Measurements from ENCODE around the gene CDH4. TPM values are rescaled to one million over a fixed set of nuclear protein-coding genes. Genes with fewer than 3 reads are reported as not detected.

Gene CDH4
- total RNA-seq, 1 donor from 2014 or later: 0.99 TPM

- TF ChIP-seq, protein P1, sequence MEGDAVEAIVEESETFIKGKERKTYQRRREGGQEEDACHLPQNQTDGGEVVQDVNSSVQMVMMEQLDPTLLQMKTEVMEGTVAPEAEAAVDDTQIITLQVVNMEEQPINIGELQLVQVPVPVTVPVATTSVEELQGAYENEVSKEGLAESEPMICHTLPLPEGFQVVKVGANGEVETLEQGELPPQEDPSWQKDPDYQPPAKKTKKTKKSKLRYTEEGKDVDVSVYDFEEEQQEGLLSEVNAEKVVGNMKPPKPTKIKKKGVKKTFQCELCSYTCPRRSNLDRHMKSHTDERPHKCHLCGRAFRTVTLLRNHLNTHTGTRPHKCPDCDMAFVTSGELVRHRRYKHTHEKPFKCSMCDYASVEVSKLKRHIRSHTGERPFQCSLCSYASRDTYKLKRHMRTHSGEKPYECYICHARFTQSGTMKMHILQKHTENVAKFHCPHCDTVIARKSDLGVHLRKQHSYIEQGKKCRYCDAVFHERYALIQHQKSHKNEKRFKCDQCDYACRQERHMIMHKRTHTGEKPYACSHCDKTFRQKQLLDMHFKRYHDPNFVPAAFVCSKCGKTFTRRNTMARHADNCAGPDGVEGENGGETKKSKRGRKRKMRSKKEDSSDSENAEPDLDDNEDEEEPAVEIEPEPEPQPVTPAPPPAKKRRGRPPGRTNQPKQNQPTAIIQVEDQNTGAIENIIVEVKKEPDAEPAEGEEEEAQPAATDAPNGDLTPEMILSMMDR (IDR thresholded peaks at IDR 0.05): no peak
- no peaks in the 10 kb centered on the region for H3K9me3 Mint-ChIP-seq (ENCODE audit: low read depth)
- peaks cover 10% of the 10 kb centered on the region for H3K27me3 Mint-ChIP-seq (ENCODE audit: low read depth)
- no peaks in the 10 kb centered on the region for H3K4me1 Mint-ChIP-seq (ENCODE audit: low read depth)
- no peak overlapping the region for H3K4me3 Mint-ChIP-seq (ENCODE audit: unreplicated experiment)
- no peak overlapping the region for H3K27ac Mint-ChIP-seq (ENCODE audit: unreplicated experiment)
- no peaks in the 10 kb centered on the region for H3K36me3 Mint-ChIP-seq (ENCODE audit: low read depth)
- no peak for DNase-seq (ENCODE audit: low spot score)
Measured at GRCh38 chr20:61771805-61772350, 519.8 kb downstream of the CDH4 start.

- H3K4me3 Mint-ChIP-seq (ENCODE audit: unreplicated experiment): no peak overlapping the region
- H3K36me3 Mint-ChIP-seq (ENCODE audit: low read depth): no peaks in the 10 kb centered on the region
- no peak overlapping the region for H3K27ac Mint-ChIP-seq (ENCODE audit: unreplicated experiment)
- TF ChIP-seq, protein P1 (IDR thresholded peaks at IDR 0.05): no peak
- no peaks in the 10 kb centered on the region for H3K9me3 Mint-ChIP-seq (ENCODE audit: low read depth)
- peak; percentile 88 for DNase-seq (ENCODE audit: low spot score)
- peaks cover 10% of the 10 kb centered on the region for H3K27me3 Mint-ChIP-seq (ENCODE audit: low read depth)
- H3K4me1 Mint-ChIP-seq (ENCODE audit: low read depth): no peaks in the 10 kb centered on the region
Measured at GRCh38 chr20:61772828-61773631, 521.0 kb downstream of the CDH4 start.

- peaks cover 7% of the 10 kb centered on the region for H3K27me3 Mint-ChIP-seq (ENCODE audit: low read depth)
- TF ChIP-seq, protein P1 (IDR thresholded peaks at IDR 0.05): no peak
- H3K9me3 Mint-ChIP-seq (ENCODE audit: low read depth): no peaks in the 10 kb centered on the region
- no peaks in the 10 kb centered on the region for H3K36me3 Mint-ChIP-seq (ENCODE audit: low read depth)
- DNase-seq (ENCODE audit: low spot score): peak; percentile 57
- no peaks in the 10 kb centered on the region for H3K4me1 Mint-ChIP-seq (ENCODE audit: low read depth)
- no peak overlapping the region for H3K27ac Mint-ChIP-seq (ENCODE audit: unreplicated experiment)
- no peak overlapping the region for H3K4me3 Mint-ChIP-seq (ENCODE audit: unreplicated experiment)
Measured at GRCh38 chr20:61773926-61774587, 522.0 kb downstream of the CDH4 start.

DNA sequence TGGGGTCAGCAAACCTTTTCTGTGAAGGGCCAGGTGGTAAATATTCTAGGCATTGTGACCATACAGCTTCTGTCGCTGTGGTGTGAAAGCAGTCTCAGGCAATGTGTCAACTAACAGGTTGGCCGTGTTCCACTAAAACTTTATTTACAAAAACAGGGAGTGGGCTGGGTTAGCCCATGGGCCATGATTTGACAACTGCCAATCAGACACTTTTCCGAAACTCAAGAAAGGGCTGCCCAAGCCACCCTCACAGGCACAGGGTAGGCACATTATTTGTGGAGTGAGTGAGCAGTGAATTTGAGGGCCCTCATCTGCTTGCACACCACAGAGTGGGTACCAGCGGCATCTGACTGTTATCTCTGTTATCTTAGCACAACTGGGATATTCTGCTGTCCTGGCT lies 523.4 kb downstream of the CDH4 start:
- peaks cover 2% of the 10 kb centered on the region for H3K9me3 Mint-ChIP-seq (ENCODE audit: low read depth)
- H3K27ac Mint-ChIP-seq (ENCODE audit: unreplicated experiment): no peak overlapping the region
- peaks cover 3% of the 10 kb centered on the region for H3K27me3 Mint-ChIP-seq (ENCODE audit: low read depth)
- TF ChIP-seq, protein P1 (IDR thresholded peaks at IDR 0.05): no peak
- H3K4me1 Mint-ChIP-seq (ENCODE audit: low read depth): no peaks in the 10 kb centered on the region
- H3K4me3 Mint-ChIP-seq (ENCODE audit: unreplicated experiment): no peak overlapping the region
- no peaks in the 10 kb centered on the region for H3K36me3 Mint-ChIP-seq (ENCODE audit: low read depth)
- no peak for DNase-seq (ENCODE audit: low spot score)

GRCh38 chr20:61776491-61777075 lies 524.5 kb downstream of the CDH4 start:
- Mint-ChIP-seq H3K27me3 (ENCODE audit: low read depth) (peaks cover 3% of the 10 kb centered on the region), H3K36me3 (ENCODE audit: low read depth) (no peaks in the 10 kb centered on the region), H3K27ac (ENCODE audit: unreplicated experiment) (no peak overlapping the region), H3K9me3 (ENCODE audit: low read depth) (peaks cover 13% of the 10 kb centered on the region), H3K4me1 (ENCODE audit: low read depth) (no peaks in the 10 kb centered on the region), H3K4me3 (ENCODE audit: unreplicated experiment) (no peak overlapping the region)
- TF ChIP-seq, protein P1 (IDR thresholded peaks at IDR 0.05): no peak
- peak; percentile 46 for DNase-seq (ENCODE audit: low spot score)
